Urinary bladder (tissue), 4 donors: Measurements from ENCODE around the gene NFRKB. TPM values are rescaled to one million over a fixed set of nuclear protein-coding genes. Genes with fewer than 3 reads are reported as not detected.
"Not testable (repeated sequence)": the region's sequence is repeated elsewhere in the genome, so short reads cannot be mapped to it uniquely, and the experiment has no call there.

ENCODE experiments used
- DNase-seq: peaks from one replicate; pipeline ENCODE4 v3.0.0-alpha.2; 2015; ENCODE audit errors: extremely low spot score
- H3K27ac ChIP-seq: one replicate; pipeline ENCODE4 v1.5.1; 2013; ENCODE audit warnings: low read depth, mild to moderate bottlenecking, moderate library complexity
- H3K36me3 ChIP-seq: one replicate; pipeline ENCODE4 v1.6.1; 2013; ENCODE audit warnings: mild to moderate bottlenecking, moderate library complexity; ENCODE audit not compliant: insufficient read depth
- H3K4me1 ChIP-seq: one replicate; pipeline ENCODE4 v1.6.1; 2013; ENCODE audit warnings: mild to moderate bottlenecking, moderate library complexity; ENCODE audit not compliant: insufficient read depth
- H3K4me3 ChIP-seq: one replicate; pipeline ENCODE4 v1.5.1; 2013; ENCODE audit warnings: low read depth, low read length
- WGBS: extraction: QIAGEN DNeasy Blood & Tissue Kit; methylation state at CpG from one replicate; pipeline ENCODE4 v1.1.7; 2013; 5-methylcytosine and 5-hydroxymethylcytosine counted together
- polyA plus RNA-seq: library from polyadenylated mRNA; stranded (reverse); fragments of 200-250 nt; gene quantifications from one replicate; pipeline ENCODE4 v1.2.3, GENCODE V29; 2013
- total RNA-seq: library from RNA; depleted of rRNA; stranded (reverse); fragments of >200 nt; gene quantifications from one replicate; pipeline ENCODE4 v1.2.3, GENCODE V29; 2014
- donor health status: healthy with polysubstance abuse.
- donor health status: healthy.

The NFRKB gene
- total and polyA plus RNA-seq, 2 donors: 19.6 to 24.7 TPM

DNA sequence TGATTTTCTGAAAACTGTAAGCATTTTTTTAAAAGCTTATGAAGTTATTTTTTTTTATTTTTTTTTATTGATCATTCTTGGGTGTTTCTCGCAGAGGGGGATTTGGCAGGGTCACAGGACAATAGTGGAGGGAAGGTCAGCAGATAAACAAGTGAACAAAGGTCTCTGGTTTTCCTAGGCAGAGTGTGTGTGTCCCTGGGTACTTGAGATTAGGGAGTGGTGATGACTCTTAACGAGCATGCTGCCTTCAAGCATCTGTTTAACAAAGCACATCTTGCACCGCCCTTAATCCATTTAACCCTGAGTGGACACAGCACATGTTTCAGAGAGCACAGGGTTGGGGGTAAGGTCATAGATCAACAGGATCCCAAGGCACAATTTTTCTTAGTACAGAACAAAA is 48.0 kb downstream of the NFRKB start:
- DNase-seq, H3K27ac ChIP-seq, H3K4me3 ChIP-seq, H3K4me1 ChIP-seq, H3K36me3 ChIP-seq: not testable (repeated sequence)
- WGBS: 50% methylated on average over 1 of the region's 3 CpGs

GRCh38 chr11:129846508-129847335 is 48.7 kb downstream of the NFRKB start:
- 44% methylated on average over 6 of the region's 6 CpGs for WGBS
- DNase-seq: peak; percentile 53
- no peak overlapping the region for H3K27ac ChIP-seq
- no peak overlapping the region for H3K4me3 ChIP-seq
- H3K36me3 ChIP-seq: no peaks in the 10 kb centered on the region
- no peaks in the 10 kb centered on the region for H3K4me1 ChIP-seq

Other genes starting within 250 kb of the NFRKB start
- gene TMEM45B, start 79.7 kb downstream of the NFRKB start, total RNA-seq: 18.2 TPM
- 4.5 TPM for gene TMEM45B, start 79.7 kb downstream of the NFRKB start, polyA plus RNA-seq
- gene PRDM10, start 107.3 kb upstream of the NFRKB start, total RNA-seq: 6.2 TPM
- gene PRDM10, start 107.3 kb upstream of the NFRKB start, polyA plus RNA-seq: 3.4 TPM
- gene APLP2, start 174.3 kb upstream of the NFRKB start, total RNA-seq: 217 TPM
- gene APLP2, start 174.3 kb upstream of the NFRKB start, polyA plus RNA-seq: 364 TPM